Gastrocnemius medialis (tissue), 4 donors: ENCODE results near the gene QRFPR. TPM values are rescaled to one million over a fixed set of nuclear protein-coding genes. Genes with fewer than 3 reads are reported as not detected.
"Not testable (repeated sequence)": the region's sequence is repeated elsewhere in the genome, so short reads cannot be mapped to it uniquely, and the experiment has no call there.

Experiments
- ATAC-seq, 2 donors: fragments of 150-250 bp; one replicate each; pipeline ENCODE4 v1.9.1; 2016
- DNase-seq, 2 donors: peaks; one replicate each; pipeline ENCODE4 v3.0.0-alpha.2; 2019
- H3K27ac ChIP-seq, 4 donors: fragments of 200-600 bp; sonication (generic); 1 replicate in 1 of 4; 2 replicates in 3 of 4; pipeline ENCODE4 v1.5.1; 2016 to 2018; ENCODE audit warnings: mild to moderate bottlenecking in 2 of 4, moderate library complexity in 1 of 4
- H3K27me3 ChIP-seq, 3 donors: fragments of 200-600 bp; sonication (generic) in 2 of 3; 1 replicate in 1 of 3; 2 replicates in 2 of 3; pipeline versions ENCODE4 v1.5.1 to v1.6.0; 2016 to 2019; ENCODE audit warnings: mild to moderate bottlenecking in 1 of 3, moderate library complexity in 1 of 3
- H3K36me3 ChIP-seq, 2 donors: fragments of 200-600 bp; sonication (generic) in 1 of 2; one replicate each; pipeline ENCODE4 v1.5.1; 2017 to 2018
- H3K4me1 ChIP-seq, 2 donors: fragments of 200-600 bp; sonication (generic) in 1 of 2; one replicate each; pipeline ENCODE4 v1.5.1; 2016 to 2017; ENCODE audit warnings: mild to moderate bottlenecking in 2 of 2
- H3K4me3 ChIP-seq, 4 donors: fragments of 200-600 bp; sonication (generic) in 3 of 4; 1 replicate in 1 of 4; 2 replicates in 3 of 4; pipeline ENCODE4 v1.5.1; 2016 to 2019; ENCODE audit warnings: mild to moderate bottlenecking in 2 of 4
- H3K9me3 ChIP-seq, 3 donors: fragments of 200-600 bp; sonication (generic) in 2 of 3; 1 replicate in 1 of 3; 2 replicates in 2 of 3; pipeline ENCODE4 v1.5.1; 2016 to 2019
- POLR2A ChIP-seq, 2 donors: fragments of 450-650 bp; IDR thresholded peaks; one replicate each; pipeline ENCODE4 v1.6.1; 2017; ENCODE audit warnings: antibody characterized with exemption in 2 of 2, mild to moderate bottlenecking in 2 of 2, moderate library complexity in 2 of 2
- in situ Hi-C, 4 donors: fragments of 200-750 bp; cut with MboI; loops; one replicate each; pipeline versions ENCODE4 v1.15.0 to v1.8.0; 2017; ENCODE audit warnings: low sequenced_read_pairs in 4 of 4
- intact Hi-C: fragments of 100-400 bp; cut with DNase I; formaldehyde crosslinking; loops from one replicate; pipeline ENCODE4 v1.15.1; 2023; ENCODE audit warnings: low total_unique reads
- total RNA-seq, 4 donors: library from RNA; depleted of rRNA; stranded (reverse); fragments of >200 nt; gene quantifications; one replicate each; pipeline versions ENCODE4 v1.1.0 to v1.2.3, GENCODE V29; 2016
- TF ChIP-seq, protein P1 (sequence below), 5 experiments: fragments of 450-650 bp in 3 of 5; fragments of 200-600 bp in 2 of 5; sonication (generic) in 2 of 5; IDR thresholded peaks in 4 of 5; conservative IDR thresholded peaks in 1 of 5; 1 replicate in 4 of 5; 2 replicates in 1 of 5; pipeline ENCODE4 v1.5.1; 2016 to 2019; ENCODE audit warnings: antibody characterized with exemption in 5 of 5, mild to moderate bottlenecking in 3 of 5, moderate library complexity in 3 of 5

The QRFPR gene
- total RNA-seq: not detected

DNA sequence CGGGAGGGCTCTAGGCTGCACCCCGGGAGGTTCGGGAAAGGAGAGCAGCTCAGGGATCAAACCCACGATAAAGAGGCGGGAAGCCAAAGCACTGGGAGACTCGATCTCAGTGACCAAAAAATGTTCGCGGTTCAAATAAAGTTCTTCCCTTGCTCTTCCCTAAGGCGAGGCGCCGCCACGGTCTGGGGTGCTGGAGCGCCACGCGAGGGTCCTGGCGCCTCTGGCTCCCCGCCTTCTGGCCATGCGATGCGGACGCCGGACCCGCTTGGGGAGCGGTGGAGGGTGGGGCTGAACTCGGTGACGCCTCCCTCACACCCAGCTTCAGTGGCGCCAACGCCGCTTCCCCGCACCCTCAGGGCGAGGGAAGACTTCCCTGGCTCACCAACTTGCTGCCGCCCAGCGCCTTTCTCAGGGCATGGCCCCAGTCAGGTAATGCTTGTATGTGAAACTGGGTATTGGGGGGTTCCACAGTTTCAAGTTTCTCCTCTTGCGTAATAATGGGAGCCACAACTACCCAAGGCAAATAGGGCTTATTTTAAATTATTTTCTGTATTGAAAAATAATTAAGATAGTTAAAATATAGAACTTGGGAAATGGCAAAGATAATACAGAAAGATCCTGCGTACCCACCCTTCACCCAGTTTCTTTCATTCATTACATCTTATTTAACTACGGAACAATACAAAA is at the start of gene QRFPR:
TSS of gene QRFPR (minus strand) at position 243 of the 687 bp plus-strand sequence. CDS start 371 bp downstream, outside the sequence.
- in situ Hi-C loops: no loop called here

DNA sequence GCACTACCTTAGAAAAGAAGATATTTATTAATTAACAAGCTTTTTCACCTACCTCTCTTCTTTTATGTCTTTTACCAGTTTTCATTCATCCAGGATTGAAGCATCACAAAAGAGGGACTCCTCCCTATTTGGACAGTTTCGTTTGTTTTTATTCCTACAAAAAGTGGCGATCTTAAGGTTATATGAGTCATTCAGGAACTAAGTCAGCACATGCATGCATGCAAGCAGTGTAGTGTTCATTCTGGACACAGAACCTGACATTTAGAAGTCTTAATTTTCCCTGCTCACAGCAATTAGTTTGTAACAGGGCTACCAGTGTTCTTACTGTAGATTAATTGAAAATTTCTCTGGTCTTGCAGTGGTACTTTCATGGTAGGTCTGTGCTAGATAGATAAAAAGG is 47.9 kb upstream of the QRFPR start:
- ATAC-seq (no peak), DNase-seq (no peak)
- Histone ChIP-seq H3K27me3 (no peaks in the 10 kb centered on the region), H3K27ac (no peak overlapping the region), H3K36me3 (no peaks in the 10 kb centered on the region), H3K4me3 (no peak overlapping the region), H3K4me1 (no peaks in the 10 kb centered on the region), H3K9me3 (no peaks in the 10 kb centered on the region)
- TF ChIP-seq POLR2A (IDR thresholded peaks at IDR 0.05): no peak
- TF ChIP-seq, protein P1, sequence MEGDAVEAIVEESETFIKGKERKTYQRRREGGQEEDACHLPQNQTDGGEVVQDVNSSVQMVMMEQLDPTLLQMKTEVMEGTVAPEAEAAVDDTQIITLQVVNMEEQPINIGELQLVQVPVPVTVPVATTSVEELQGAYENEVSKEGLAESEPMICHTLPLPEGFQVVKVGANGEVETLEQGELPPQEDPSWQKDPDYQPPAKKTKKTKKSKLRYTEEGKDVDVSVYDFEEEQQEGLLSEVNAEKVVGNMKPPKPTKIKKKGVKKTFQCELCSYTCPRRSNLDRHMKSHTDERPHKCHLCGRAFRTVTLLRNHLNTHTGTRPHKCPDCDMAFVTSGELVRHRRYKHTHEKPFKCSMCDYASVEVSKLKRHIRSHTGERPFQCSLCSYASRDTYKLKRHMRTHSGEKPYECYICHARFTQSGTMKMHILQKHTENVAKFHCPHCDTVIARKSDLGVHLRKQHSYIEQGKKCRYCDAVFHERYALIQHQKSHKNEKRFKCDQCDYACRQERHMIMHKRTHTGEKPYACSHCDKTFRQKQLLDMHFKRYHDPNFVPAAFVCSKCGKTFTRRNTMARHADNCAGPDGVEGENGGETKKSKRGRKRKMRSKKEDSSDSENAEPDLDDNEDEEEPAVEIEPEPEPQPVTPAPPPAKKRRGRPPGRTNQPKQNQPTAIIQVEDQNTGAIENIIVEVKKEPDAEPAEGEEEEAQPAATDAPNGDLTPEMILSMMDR (IDR thresholded peaks at IDR 0.05 in 4 of 5, conservative IDR thresholded peaks at IDR 0.05 in 1 of 5): no peak
- in situ Hi-C loops: no loop called here
- intact Hi-C loops: no loop called here

More for the DNA sequence above, at the start of gene QRFPR:
- ATAC-seq (no peak), DNase-seq (no peak)
- TF ChIP-seq, protein P1 (IDR thresholded peaks at IDR 0.05 in 4 of 5, conservative IDR thresholded peaks at IDR 0.05 in 1 of 5): no peak
- TF ChIP-seq POLR2A (IDR thresholded peaks at IDR 0.05): no peak
- Histone ChIP-seq H3K9me3 (no peaks in the 10 kb centered on the region), H3K27ac (no peak within 1 kb of the TSS), H3K27me3 (peaks cover 18 to 34% (median 33%) of the 10 kb centered on the region in 3 donors), H3K4me1 (no peaks in the 10 kb centered on the region), H3K4me3 (peak within 1 kb of the TSS in 3 of 4 donors; percentile 20 to 38 (median 23)), H3K36me3 (no peaks in the 10 kb centered on the region)
- intact Hi-C loops: no loop called here

DNA sequence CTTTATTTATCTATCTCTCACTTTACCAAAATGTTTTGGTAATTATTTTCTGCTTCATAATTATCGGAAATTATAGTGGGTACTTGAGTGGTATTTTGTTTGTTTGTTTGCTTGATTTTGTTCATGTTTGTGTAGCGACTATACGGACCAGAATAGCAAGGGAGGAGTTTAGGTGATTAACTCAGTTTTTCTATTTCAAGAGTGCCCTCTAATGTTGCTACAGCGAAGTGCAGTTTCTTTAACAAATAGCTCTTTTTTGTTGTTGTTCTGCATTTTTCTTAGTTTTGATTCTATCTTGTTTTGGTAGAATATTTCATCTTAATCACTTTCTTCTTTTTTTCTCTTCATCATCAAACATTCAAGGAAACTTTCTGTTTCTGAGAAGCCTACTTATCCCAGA is 40.8 kb upstream of the QRFPR start:
- ATAC-seq: no peak
- H3K4me1 ChIP-seq: no peaks in the 10 kb centered on the region
- H3K27ac ChIP-seq: no peak overlapping the region
- no peak overlapping the region for H3K4me3 ChIP-seq
- intact Hi-C loops (no loop called here), in situ Hi-C loops (no loop called here)
- no peaks in the 10 kb centered on the region for H3K27me3 ChIP-seq
- no peak for DNase-seq
- no peaks in the 10 kb centered on the region for H3K36me3 ChIP-seq
- no peak for TF ChIP-seq POLR2A (IDR thresholded peaks at IDR 0.05)
- TF ChIP-seq, protein P1 (IDR thresholded peaks at IDR 0.05 in 4 of 5, conservative IDR thresholded peaks at IDR 0.05 in 1 of 5): no peak
- no peaks in the 10 kb centered on the region for H3K9me3 ChIP-seq

DNA sequence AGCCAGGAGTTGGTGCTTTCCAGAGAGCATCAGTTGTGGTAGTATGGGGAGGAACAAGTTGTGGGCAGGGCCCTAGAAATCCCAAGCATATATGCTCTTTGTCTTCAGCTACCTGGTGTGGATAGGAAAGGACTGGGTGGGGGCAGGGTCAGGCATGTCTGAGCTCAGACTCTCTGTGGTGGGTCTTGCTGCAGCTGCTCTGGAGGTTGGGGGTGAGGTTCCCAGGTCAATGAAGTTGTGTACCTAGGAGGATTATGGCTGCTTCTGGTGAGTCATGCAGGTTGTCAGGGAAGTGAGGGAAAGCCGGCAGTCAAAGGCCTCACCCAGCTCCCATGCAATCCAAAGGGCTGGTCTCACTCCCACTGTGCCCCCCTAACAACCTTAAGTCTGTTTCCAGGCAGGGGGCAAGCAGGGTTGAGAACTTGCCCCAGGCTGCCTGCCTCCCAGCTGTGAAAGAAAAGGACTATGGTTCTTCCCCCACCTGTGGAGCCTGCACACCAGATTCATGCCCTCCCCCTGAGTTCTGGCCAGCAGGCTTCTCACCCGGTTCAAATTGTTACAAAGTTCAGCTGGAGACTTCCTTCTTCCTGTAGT is 30.4 kb upstream of the QRFPR start:
- no peak for ATAC-seq
- intact Hi-C loops: no loop called here

DNA sequence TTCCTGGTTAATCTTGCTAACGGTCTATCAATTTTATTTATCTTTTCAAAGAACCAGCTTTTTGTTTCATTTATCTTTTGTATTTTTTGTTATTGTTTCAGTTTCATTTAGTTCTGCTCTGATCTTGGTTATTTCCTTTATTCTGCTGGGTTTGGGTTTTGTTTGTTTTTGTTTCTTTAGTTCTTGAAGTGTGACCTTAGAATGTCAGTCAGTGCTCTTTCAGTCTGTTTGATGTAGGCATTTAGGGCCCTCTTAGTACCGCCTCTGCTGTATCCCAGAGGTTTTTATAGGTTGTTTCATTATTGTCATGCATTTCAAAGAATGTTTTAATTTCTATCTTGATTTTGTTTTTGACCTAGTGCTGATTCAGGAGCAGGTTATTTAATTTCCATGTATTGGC is 27.7 kb upstream of the QRFPR start:
- H3K9me3 ChIP-seq, DNase-seq, H3K27ac ChIP-seq, intact Hi-C loops, H3K36me3 ChIP-seq, H3K4me1 ChIP-seq, H3K27me3 ChIP-seq, H3K4me3 ChIP-seq, ATAC-seq, in situ Hi-C loops: not testable (repeated sequence)

More for the DNA sequence above, 30.4 kb upstream of the QRFPR start:
- in situ Hi-C loops: no loop called here
- H3K27me3 ChIP-seq: no peaks in the 10 kb centered on the region
- no peak overlapping the region for H3K27ac ChIP-seq
- TF ChIP-seq, protein P1 (IDR thresholded peaks at IDR 0.05 in 4 of 5, conservative IDR thresholded peaks at IDR 0.05 in 1 of 5): no peak
- no peak for TF ChIP-seq POLR2A (IDR thresholded peaks at IDR 0.05)
- no peaks in the 10 kb centered on the region for H3K4me1 ChIP-seq
- H3K4me3 ChIP-seq: no peak overlapping the region
- H3K36me3 ChIP-seq: no peaks in the 10 kb centered on the region
- DNase-seq: no peak
- H3K9me3 ChIP-seq: peaks cover 0 to 5% (median 0%) of the 10 kb centered on the region in 3 donors
